ENCODE data around the gene AMER1. TPM values are rescaled to one million over a fixed set of nuclear protein-coding genes. Genes with fewer than 3 reads are reported as not detected.
A peak's percentile ranks its signal among the peaks of the same experiment; 100 is the strongest.

The AMER1 gene
- total and polyA plus RNA-seq, 2 of the 4 experiments (the other 2 are of a cell fraction) = 1.3 to 2.2 TPM

DNA sequence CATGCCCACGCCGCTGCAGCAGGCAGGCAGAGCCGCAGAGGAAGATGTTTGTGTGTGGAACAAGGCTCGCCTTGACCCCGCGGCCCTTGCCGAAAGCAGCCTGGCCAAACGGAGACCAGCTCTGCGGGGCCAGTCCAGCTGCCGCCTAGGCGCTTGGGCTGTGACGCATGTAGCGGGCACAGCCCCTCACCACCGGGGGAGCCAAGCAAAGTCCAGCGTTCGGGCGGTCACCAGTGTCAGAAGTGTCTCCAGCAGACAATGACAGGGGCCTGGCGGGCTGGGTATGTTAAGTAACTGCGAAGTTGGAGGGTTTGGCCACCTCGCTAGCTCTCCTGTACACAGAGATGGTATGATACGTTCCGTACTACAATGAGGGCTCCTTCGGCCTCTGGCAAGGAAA lies 1.3 kb downstream of the AMER1 start:
- TF ChIP-seq CTCF (conservative IDR thresholded peaks at IDR 0.05; ENCODE audit: low read depth, low read length) (no peak), MAFK (IDR thresholded peaks at IDR 0.05; ENCODE audit: low read depth, low read length) (no peak), MAZ (IDR thresholded peaks at IDR 0.05; ENCODE audit: borderline replicate concordance, low read depth, low read length) (no peak), POLR2A (IDR thresholded peaks at IDR 0.05; ENCODE audit: low read depth, low read length) (no peak; the same call in 1 of the 2 replicates), ELK1 (IDR thresholded peaks at IDR 0.05; ENCODE audit: borderline replicate concordance, low read depth, low read length) (no peak), FOS (IDR thresholded peaks at IDR 0.05; ENCODE audit: low read depth, low read length) (no peak), RAD21 (IDR thresholded peaks at IDR 0.05; ENCODE audit: low read length) (no peak), CEBPB (IDR thresholded peaks at IDR 0.05; ENCODE audit: low read depth, low read length) (no peak), BHLHE40 (IDR thresholded peaks at IDR 0.05; ENCODE audit: low read depth, low read length) (no peak), NFE2L2 (IDR thresholded peaks at IDR 0.05; ENCODE audit: low read depth, low read length) (no peak), RCOR1 (IDR thresholded peaks at IDR 0.05; ENCODE audit: insufficient replicate concordance, low read length) (no peak)
- TF ChIP-seq, protein P1, sequence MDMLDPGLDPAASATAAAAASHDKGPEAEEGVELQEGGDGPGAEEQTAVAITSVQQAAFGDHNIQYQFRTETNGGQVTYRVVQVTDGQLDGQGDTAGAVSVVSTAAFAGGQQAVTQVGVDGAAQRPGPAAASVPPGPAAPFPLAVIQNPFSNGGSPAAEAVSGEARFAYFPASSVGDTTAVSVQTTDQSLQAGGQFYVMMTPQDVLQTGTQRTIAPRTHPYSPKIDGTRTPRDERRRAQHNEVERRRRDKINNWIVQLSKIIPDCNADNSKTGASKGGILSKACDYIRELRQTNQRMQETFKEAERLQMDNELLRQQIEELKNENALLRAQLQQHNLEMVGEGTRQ (IDR thresholded peaks at IDR 0.05; ENCODE audit: low read depth, low read length) = no peak
- Histone ChIP-seq H3K4me1 (ENCODE audit: control insufficient read depth, insufficient read depth, low read length) (peaks cover 8% of the 10 kb centered on the region), H2AK9ac (replicated peaks; ENCODE audit: low read depth, low read length, poor library complexity) (peak overlapping the region; percentile 71), H3K79me1 (ENCODE audit: low read depth in 1 of 2, low read length in 2 of 2) (peaks cover 4 to 12% of the 10 kb centered on the region in 2 experiments; a peak in 3 of 4 replicates), H4K5ac (ENCODE audit: low read depth, low read length) (no peak overlapping the region), H4K91ac (ENCODE audit: insufficient read depth, low read depth, low read length) (no peak overlapping the region), H3K9ac (ENCODE audit: low read depth, low read length) (peak overlapping the region; percentile 34), H3K14ac (replicated peaks; ENCODE audit: low read depth, low read length) (no peak overlapping the region), H2BK15ac (ENCODE audit: low read depth, low read length) (no peak overlapping the region), H3K27me3 (ENCODE audit: control insufficient read depth, insufficient read depth, low read length) (no peaks in the 10 kb centered on the region; the same call in 1 of the 2 replicates), H2BK5ac (ENCODE audit: low read depth, low read length, poor library complexity, severe bottlenecking) (no peak overlapping the region), H2AK5ac (ENCODE audit: low read depth, low read length) (no peak overlapping the region), H2BK120ac (ENCODE audit: low read depth, low read length) (no peak overlapping the region), H3K4ac (ENCODE audit: low read depth, low read length) (no peak overlapping the region), H4K20me1 (ENCODE audit: insufficient read depth, low read length) (peaks cover 3% of the 10 kb centered on the region; the same call in 1 of the 2 replicates), H3K27ac (ENCODE audit: insufficient read depth, low read length) (peak overlapping the region; percentile 77), H3K9me1 (ENCODE audit: insufficient read depth, low read length) (0 out of 2 replicates have a peak, but pooled peaks cover 4% of the 10 kb centered on the region), H3K56ac (ENCODE audit: extremely low read depth, insufficient read depth, low read length) (0 out of 2 replicates have a peak overlapping the region, but pooled peaks have one; percentile 8), H2AFZ (replicated peaks; ENCODE audit: low read length, poor library complexity) (peak overlapping the region; percentile 84), H3K18ac (ENCODE audit: low read depth, low read length) (no peak overlapping the region), H2BK20ac (ENCODE audit: low read depth, low read length) (no peak overlapping the region), H3K36me3 (ENCODE audit: control insufficient read depth, insufficient read depth, low read length) (no peaks in the 10 kb centered on the region), H4K8ac (ENCODE audit: low read depth in 2 of 2, low read length in 2 of 2) (no peak overlapping the region), H3K4me2 (ENCODE audit: low read depth, low read length) (peak overlapping the region; percentile 70), H3K4me3 (ENCODE audit: insufficient read depth, low read depth, low read length) (peak overlapping the region; percentile 79), H3K9me3 (ENCODE audit: control insufficient read depth, insufficient read depth, low read length) (no peaks in the 10 kb centered on the region), H3K23ac (ENCODE audit: low read depth, low read length) (no peak overlapping the region; the same call in 1 of the 2 replicates)
- in situ Hi-C loops (cut with MboI; ENCODE audit: low sequenced_read_pairs) = loop anchor here (10.0 kb wide), 1 partner anchor 449 kb away; a partner anchor contains a TSS
- BruUV-seq (replicated peaks) = no TSS peak
- peak; percentile 1 for DNase-seq
- dilution Hi-C loops (cut with HindIII; ENCODE audit: low sequenced_read_pairs, unreplicated experiment) = no loop called here
- 43% methylated on average over 7 of the region's 23 CpGs; no CpG with 5 or more reads in 1 of the 2 experiments for WGBS, 2 experiments (ENCODE audit: extremely low coverage in 2 of 2, insufficient read length in 1 of 2)
- 0 out of 2 replicates have a peak, but pooled peaks have one; percentile 1 for ATAC-seq (ENCODE audit: low read depth)
- CTCF ChIA-PET = no interaction called here
- POLR2A ChIA-PET (ENCODE audit: unreplicated experiment) = no interaction called here
- intact Hi-C loops (cut with micrococcal nuclease) = no loop called here

Data from IMR-90 (cell line).